ENCODE measurements around the gene ADAP1.
A peak's percentile ranks its signal among the peaks of the same experiment; 100 is the strongest.

Gene ADAP1

GRCh38 chr7:979886-980571 is 25.5 kb upstream of the ADAP1 start:
- TF ChIP-seq EZH2phosphoT487 (conservative IDR thresholded peaks at IDR 0.05; ENCODE audit: low read length): no peak
- no peak for TF ChIP-seq CTCF (IDR thresholded peaks at IDR 0.05; ENCODE audit: insufficient read depth, low read length, poor library complexity, severe bottlenecking)
- Histone ChIP-seq H3K4me2 (ENCODE audit: low read depth, low read length, poor library complexity, severe bottlenecking) (peak overlapping the region; percentile 26), H2AFZ (ENCODE audit: low read depth, low read length, severe bottlenecking) (no peak overlapping the region)

GRCh38 chr7:979151-979550 is 24.7 kb upstream of the ADAP1 start:
- Histone ChIP-seq H3K4me2 (ENCODE audit: low read depth, low read length, poor library complexity, severe bottlenecking) (no peak overlapping the region), H3K27me3 (ENCODE audit: low read length) (no peaks in the 10 kb centered on the region)

More at GRCh38 chr7:979886-980571, 25.5 kb upstream of the ADAP1 start:
- no peak overlapping the region for H3K4me3 ChIP-seq (ENCODE audit: insufficient read depth, low read length, poor library complexity, severe bottlenecking)
- no peak overlapping the region for H3K27ac ChIP-seq (ENCODE audit: low read depth, low read length)
- no peaks in the 10 kb centered on the region for H3K27me3 ChIP-seq (ENCODE audit: low read length)
- H3K36me3 ChIP-seq (ENCODE audit: low read length): no peaks in the 10 kb centered on the region
- H3K9me2 ChIP-seq (replicated peaks; ENCODE audit: insufficient read depth, low read length): no peaks in the 10 kb centered on the region
- no peaks in the 10 kb centered on the region for H3K9me3 ChIP-seq (ENCODE audit: insufficient read depth, low read length)
- H3K9ac ChIP-seq (ENCODE audit: low read length): no peak overlapping the region
- H3F3A ChIP-seq (ENCODE audit: insufficient read depth): no peaks in the 10 kb centered on the region
- H4K20me1 ChIP-seq (ENCODE audit: low read depth, low read length): no peaks in the 10 kb centered on the region
- H3K79me2 ChIP-seq (ENCODE audit: insufficient read depth, low read length): peaks cover 3% of the 10 kb centered on the region; the same call in 1 of the 2 replicates

GRCh38 chr7:978416-979091 is 24.1 kb upstream of the ADAP1 start:
- Histone ChIP-seq H3K9me3 (ENCODE audit: insufficient read depth, low read length) (no peaks in the 10 kb centered on the region), H3K4me3 (ENCODE audit: insufficient read depth, low read length, poor library complexity, severe bottlenecking) (no peak overlapping the region), H3F3A (ENCODE audit: insufficient read depth) (no peaks in the 10 kb centered on the region), H2AFZ (ENCODE audit: low read depth, low read length, severe bottlenecking) (no peak overlapping the region), H3K9me2 (replicated peaks; ENCODE audit: insufficient read depth, low read length) (no peaks in the 10 kb centered on the region), H3K9ac (ENCODE audit: low read length) (no peak overlapping the region), H3K27me3 (ENCODE audit: low read length) (no peaks in the 10 kb centered on the region), H3K4me2 (ENCODE audit: low read depth, low read length, poor library complexity, severe bottlenecking) (no peak overlapping the region), H3K36me3 (ENCODE audit: low read length) (no peaks in the 10 kb centered on the region), H3K79me2 (ENCODE audit: insufficient read depth, low read length) (peaks cover 17% of the 10 kb centered on the region), H4K20me1 (ENCODE audit: low read depth, low read length) (0 out of 2 replicates have a peak, but pooled peaks cover 4% of the 10 kb centered on the region), H3K27ac (ENCODE audit: low read depth, low read length) (no peak overlapping the region)
- no peak for TF ChIP-seq CTCF (IDR thresholded peaks at IDR 0.05; ENCODE audit: insufficient read depth, low read length, poor library complexity, severe bottlenecking)
- no peak for TF ChIP-seq EZH2phosphoT487 (conservative IDR thresholded peaks at IDR 0.05; ENCODE audit: low read length)

More at GRCh38 chr7:979151-979550, 24.7 kb upstream of the ADAP1 start:
- Histone ChIP-seq H2AFZ (ENCODE audit: low read depth, low read length, severe bottlenecking) (no peak overlapping the region), H3K9me2 (replicated peaks; ENCODE audit: insufficient read depth, low read length) (no peaks in the 10 kb centered on the region), H3F3A (ENCODE audit: insufficient read depth) (no peaks in the 10 kb centered on the region), H3K9ac (ENCODE audit: low read length) (no peak overlapping the region), H3K4me3 (ENCODE audit: insufficient read depth, low read length, poor library complexity, severe bottlenecking) (no peak overlapping the region), H4K20me1 (ENCODE audit: low read depth, low read length) (0 out of 2 replicates have a peak, but pooled peaks cover 4% of the 10 kb centered on the region), H3K27ac (ENCODE audit: low read depth, low read length) (no peak overlapping the region), H3K9me3 (ENCODE audit: insufficient read depth, low read length) (no peaks in the 10 kb centered on the region), H3K36me3 (ENCODE audit: low read length) (no peaks in the 10 kb centered on the region), H3K79me2 (ENCODE audit: insufficient read depth, low read length) (peaks cover 11% of the 10 kb centered on the region)
- TF ChIP-seq CTCF (IDR thresholded peaks at IDR 0.05; ENCODE audit: insufficient read depth, low read length, poor library complexity, severe bottlenecking): no peak
